NCI-H2227 (cell line): ENCODE data around the gene COBL.
A peak's percentile ranks its signal among the peaks of the same experiment; 100 is the strongest.

Experiments
- DNase-seq: peaks from one replicate; lab custom pipeline; 2025; ENCODE audit not compliant: unreplicated experiment; lab: John Stamatoyannopoulos, UW

Gene COBL

DNA sequence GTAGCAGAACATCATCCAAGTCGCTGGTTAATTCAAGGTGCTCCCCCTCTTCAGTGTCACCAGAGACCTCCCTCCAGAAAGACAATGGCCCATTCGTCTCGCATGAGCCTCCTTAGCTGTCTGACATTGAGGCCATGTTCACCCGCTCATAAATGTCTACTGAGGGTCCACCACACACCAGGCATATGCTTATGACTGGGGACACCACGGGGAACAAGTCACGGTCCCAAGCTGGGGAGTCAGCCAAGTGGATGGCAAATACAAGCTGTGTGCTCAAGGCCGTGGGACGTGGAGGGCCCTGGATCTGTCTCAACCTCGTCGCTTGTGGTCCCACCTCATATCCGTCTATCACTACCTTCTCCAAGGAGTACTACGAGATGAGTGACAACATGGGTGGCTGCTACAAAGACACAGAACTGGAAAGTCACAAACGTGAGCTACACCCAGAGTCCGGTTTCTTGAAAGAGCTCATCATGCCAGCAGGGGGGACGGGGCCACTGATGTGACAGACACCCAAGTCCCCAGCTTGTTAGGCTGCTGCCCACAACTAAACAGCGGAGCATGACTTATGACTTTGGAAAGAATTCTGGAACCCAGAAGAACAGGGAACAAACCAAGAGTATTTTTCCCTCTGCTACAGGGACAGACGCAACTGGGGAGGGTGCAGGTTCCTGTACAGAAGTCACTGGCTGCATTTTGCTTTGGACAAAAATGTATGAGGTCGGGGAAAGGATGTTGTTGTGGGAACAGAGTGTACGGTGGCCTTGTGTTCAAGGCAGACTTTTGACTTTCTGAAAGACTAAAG, 189.6 kb downstream of the COBL start:
- DNase-seq: no peak

DNA sequence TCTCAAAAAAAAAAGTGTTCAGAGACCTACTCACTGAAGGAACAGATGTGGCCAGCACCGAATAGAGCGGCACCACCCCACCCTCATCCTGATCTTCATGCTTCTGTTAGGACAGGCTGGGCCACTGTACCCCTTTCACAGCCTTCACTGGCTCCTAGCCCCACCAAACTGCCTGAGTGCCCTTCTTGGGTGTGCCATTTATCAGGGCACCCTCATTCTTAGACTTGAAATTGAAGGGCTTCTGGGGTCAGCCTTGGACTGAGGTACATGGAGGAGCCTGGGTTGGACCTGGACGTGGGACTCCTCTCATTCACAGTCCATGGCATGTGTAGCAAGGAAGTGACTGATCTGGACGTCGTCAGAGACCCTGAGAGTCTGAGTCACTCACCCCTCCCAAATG, 190.3 kb downstream of the COBL start:
- DNase-seq: no peak

DNA sequence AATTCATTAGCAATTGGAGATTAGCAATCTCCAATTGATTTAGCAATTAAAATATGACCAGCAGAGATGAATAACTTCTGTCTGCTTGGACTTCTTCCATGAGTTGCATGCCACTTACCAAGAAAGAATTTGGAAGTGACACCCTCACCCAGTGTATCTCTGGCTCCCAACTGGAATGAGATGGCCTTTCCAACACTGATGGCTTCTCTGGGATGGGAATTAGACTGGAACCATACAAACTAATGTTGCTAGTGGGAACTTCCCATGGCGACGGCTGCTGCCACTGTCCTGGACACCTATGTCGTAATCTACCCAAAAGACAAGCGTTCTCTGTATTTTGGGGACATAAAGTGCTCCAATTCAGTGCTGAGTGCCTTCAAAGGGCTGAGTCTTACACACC, 192.3 kb downstream of the COBL start:
- no peak for DNase-seq

DNA sequence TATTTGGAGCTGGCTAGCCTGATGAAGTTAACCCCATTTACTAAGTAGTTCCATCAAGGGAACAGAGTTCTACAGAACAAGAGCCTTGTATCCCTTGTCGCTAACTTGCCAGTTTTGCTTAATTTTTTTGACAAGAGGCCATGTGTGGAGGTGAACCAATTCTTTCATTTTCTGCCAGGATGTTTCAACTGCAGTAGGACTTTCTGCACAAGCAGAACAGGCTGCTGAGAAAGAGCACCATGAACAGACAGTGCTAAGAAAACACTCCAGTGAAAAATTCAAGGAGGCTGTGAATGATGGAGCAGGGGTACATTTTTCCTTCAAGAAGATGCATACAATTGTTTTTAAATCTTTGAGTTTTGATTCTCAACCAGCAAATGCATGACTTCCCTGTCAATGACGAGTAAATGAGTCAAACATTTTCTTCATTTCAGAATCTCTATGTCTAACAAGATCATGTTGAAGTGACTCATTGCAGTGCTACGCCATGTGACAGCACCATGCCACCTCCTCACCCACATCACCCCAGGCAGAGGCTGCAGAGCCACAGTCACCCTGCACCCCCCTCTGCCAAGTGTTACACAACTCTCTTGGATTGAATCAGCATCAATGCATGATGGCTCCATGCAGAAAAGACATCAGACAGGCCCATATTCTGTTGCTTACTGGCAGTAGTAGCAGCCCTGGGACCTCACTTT, 193.1 kb downstream of the COBL start:
- DNase-seq: no peak

DNA sequence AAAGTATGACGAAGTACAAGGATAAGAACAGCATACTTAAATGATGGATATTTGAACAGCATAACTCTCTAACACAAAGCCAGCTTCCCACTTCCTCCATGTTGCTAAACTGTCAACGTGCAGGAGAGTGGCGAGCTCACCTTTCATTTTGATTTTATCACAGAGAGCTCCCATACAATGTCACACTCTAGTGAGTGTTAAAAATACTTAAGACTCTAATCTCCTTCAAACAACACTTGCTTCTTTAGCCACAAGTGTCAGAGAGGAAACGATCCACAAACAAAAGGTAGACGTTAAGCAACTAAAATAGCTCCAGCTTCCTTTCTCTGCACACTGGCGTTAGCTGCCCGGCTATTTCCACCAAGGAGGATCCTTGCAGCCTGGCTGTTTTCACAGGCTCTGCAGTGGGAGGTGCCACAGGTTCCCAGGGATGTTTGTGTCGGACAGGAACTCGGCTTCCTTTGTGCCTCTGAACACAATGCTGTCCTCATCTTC, 194.6 kb downstream of the COBL start:
- peak; percentile 33 for DNase-seq

DNA sequence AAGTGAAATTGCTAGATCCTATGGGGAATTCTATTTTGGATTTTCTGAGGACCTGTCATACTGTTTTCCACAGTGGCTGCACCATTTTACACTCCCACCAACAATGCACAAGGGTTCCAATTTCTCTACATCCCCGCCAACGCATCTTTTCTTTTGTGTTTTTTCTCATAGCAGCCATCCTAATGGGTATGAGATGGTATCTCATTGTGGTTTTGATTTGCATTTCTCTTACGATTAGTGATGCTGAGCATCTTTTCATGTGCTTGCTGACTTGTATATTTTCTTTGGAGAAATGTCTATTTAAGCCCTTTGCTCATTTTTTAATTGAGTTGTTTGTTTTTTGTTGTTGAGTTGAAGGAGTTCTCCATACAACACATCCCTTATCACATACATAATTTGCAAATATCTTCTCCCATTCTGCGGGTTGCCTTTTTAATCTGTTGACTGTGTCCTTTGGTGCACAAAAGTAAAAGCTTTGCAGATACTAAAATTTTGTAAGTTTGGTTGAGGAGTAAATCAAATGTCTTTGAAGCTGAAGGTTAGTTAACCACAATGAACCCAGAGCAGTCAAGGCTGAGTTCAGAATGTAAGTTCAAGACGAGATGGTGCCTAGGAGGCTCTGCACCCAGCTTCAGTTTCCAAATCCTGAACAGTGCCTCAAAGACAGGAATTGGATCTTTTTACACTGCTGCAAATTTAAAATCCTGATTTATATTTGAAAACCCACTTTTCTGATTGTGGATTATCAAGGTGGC, 195.4 kb downstream of the COBL start:
- no peak for DNase-seq

DNA sequence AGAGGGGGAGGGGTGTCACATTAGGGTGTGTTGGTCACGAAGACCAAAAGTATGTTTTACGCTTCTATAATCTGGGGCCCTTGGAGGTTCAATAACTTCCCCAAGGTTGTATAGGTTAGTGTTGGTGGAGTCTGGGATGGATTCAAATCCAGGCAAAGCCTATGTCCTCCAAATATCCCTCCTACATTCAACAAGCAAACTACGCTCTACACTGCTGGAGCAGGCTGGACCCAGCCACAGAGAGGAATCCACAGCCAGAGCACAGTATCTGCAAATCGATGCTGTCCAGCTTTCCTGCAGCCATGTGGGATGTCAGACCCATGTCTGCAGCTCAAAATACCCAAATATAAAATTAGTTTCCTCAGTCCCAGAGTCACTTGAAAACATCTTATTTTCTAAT, 198.0 kb downstream of the COBL start:
- DNase-seq: no peak

DNA sequence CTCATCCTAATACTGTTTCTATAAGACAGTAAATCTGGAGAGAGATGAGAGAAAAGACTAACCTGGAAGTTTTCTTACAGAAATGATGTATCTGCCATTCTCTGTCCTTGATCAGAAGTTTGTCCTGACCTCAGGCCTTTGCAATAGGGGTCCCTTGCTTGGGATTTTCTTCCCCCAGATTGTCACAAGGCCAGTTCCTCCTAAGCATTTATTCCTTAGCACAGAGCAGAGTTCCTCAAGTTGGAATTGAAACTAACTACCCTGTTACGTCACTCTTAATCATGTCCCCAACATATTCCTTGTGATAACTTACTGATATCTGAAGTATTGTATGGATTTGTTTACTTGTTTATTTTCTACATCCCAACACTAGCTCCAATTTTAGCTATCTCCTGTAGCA, 202.1 kb downstream of the COBL start:
- no peak for DNase-seq

DNA sequence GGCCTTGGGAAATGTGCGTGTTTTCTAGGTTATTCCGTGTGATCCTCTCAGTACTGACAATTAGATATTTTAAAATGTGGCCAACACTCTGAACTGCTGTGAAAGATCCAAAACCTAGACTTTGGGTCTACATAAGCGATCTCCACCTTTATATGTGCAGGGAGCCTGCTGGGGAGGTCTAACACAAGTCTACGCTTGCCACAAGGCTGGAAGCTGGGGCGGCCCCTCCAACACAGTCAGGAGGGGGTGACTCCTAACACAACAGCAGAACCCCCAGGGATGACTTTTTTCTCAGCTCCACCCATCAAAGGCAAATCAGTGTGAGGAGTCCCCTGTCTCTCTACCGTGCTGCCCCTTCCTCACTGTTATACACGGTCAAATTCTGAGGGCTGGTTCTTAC, 202.6 kb downstream of the COBL start:
- no peak for DNase-seq

DNA sequence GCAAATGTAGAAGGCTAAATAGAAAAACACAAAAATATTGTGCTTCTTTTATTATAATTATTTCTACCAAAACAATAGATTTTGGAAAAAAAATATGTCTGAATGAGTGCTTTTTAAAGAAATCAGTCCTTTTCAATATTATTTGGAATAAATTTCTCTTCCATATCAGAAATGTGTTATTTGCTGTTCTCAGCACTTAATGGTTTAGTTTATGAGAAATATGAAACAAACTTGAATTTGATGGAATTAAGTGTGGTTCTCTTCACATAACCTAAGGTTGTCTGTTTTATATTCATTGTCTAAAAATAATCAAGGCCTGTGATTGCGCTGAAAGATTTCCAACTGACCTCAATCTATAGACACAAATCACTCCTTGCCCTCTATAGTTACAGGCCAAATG, 203.0 kb downstream of the COBL start:
- no peak for DNase-seq

DNA sequence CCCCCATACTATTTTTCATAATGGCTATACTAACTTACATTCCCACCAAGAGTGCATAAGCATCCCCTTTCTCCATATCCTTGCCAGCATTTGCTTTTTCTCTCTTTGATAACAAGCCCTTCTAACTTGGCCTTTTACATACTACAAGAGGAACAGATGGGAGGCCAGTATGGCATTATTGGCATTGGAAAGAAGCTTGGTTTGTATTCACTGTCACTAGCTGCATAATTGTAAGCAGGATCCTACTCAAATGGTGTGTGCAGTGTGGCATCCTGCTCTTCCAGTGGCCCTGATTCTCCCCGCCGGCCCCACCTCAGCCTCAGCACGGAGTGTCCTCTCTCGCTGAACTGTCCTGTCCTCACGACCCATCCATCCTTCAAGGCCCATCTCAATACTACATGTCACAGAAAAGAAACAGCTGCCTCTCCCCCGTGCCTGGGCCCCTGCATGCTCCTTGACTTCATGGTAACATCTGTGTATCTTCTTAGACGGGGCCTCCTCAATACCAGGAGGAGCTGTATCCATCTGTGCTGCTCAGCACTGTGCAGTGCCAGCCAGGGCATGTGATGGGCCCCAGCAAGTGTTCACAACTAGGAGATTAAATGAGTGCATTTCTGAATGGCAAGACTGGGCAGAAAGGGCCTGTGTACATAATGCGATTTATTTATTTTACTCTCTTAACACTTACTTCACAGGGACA, 205.2 kb downstream of the COBL start:
- no peak for DNase-seq

DNA sequence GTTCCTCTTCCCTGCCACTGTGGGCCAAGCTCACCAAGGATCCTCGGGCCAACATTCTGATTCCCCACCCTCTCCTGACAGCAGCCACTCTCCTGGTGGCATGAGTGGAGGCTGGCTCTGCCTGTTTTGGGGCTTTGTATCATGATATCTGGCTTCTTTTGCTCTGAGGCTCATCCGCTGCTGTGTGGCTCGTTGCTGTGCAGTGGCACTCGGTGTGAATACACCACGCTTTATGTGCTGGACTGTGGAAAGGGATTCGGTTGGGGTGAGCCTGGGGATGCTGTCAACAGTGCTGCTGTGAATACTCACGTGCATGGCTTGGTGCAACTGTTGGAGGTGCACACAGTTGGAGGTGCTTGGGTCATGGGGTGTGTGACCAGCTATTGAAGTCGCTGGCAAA, 208.5 kb downstream of the COBL start:
- no peak for DNase-seq

DNA sequence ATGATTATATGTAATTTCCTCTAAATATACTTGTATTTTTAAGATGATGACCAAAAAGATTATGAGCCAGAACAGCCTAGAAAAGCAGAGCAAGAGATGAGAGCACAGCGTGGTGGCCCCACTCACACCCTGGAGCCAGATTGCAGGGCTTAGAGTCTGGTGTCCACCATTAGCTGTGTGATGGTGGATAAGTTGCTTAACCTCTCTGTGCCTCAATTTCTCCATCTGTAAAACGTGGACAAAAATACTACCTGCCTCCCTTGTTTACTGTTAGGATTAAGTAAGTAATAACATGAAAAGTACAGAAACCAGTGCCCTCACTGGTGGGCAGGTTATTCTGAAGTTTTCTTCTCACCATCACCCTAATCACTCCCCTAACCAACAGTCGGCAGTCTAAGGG, 212.3 kb downstream of the COBL start:
- no peak for DNase-seq

DNA sequence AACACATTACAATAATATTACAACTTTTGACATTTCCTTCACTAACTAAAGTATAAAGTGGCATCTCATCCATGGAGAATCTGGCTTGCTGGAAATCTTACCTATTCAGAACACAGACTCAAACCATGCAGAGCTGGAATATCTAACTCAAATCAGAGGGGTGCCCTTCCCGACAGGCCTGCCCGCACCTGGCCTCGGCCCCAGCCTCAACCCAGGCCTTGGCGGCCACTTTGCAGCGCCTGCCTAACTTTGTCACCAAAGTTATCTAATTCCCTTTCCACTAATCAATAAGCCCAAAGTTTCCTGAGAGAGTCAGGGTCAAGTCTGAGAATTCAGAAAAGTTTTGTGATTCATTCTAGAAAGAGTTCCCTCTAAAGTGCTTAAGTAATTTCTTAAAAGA, 212.9 kb downstream of the COBL start:
- DNase-seq: no peak

DNA sequence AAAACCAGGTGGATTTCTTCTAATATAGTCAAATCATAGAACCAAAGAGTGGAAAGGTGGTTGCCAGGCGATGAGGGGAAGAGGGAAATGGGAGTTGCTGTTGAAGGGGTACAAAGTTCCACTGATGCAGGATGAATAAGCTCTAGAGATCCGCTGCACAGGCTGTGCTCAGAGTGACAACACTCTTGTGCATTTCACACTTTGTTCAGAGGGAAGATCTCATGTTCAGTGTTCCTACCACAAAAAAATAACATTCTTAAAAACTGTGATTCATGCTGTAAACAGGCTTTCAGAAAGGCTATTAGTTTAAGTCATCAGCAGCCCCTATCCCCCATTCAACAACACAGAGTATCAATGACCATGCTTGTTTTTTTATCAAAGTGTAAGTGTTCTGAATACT, 213.8 kb downstream of the COBL start:
- DNase-seq: no peak

DNA sequence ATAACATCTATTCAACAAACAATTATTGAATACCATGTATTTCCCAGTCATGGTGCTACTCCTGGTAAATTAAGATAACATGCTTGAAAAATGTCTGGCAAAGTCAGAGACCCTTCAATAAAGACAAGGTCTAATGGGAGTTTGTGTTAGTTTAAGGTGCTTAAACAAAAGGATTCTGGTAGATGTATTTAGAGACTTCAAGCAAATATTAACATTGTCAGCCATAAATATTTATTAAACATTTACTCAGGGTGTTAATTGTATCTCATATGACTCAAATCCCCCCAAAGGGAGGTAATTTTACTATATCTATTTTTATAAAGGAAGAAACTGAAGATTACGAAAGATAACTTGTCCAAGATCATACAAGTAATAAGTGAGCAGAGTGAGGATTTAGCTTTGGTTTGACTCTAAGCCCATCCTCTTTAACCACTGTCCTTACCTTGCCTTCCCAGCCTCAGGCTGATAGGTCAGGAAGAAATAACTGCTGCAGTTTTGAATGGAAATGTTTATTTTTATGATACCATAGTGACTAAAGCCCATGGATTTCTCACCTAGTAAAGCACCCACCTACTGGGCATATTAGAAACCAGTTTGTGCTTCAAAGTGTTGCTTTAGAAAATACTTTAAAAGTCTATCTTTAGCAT, 215.4 kb downstream of the COBL start:
- DNase-seq: no peak

DNA sequence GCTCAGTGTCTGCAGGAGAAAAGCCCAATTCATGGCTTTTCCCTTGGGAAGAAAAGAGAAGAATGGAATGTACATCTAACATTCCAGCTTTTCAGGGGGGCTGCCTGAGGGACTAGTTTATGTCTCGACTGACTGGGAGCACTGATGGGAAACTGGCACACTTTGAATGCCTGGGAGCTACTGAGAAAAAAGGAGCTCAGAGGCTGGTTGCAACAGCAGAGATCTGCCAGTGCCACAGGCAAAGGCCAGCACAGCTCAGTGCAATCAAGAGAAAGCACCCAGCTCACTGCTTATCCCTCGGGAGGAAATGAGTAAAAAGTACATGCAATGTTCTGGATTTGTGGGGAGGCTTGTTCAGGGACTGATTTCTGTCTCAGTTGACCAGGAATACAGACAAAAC, 226.2 kb downstream of the COBL start:
- DNase-seq: no peak

DNA sequence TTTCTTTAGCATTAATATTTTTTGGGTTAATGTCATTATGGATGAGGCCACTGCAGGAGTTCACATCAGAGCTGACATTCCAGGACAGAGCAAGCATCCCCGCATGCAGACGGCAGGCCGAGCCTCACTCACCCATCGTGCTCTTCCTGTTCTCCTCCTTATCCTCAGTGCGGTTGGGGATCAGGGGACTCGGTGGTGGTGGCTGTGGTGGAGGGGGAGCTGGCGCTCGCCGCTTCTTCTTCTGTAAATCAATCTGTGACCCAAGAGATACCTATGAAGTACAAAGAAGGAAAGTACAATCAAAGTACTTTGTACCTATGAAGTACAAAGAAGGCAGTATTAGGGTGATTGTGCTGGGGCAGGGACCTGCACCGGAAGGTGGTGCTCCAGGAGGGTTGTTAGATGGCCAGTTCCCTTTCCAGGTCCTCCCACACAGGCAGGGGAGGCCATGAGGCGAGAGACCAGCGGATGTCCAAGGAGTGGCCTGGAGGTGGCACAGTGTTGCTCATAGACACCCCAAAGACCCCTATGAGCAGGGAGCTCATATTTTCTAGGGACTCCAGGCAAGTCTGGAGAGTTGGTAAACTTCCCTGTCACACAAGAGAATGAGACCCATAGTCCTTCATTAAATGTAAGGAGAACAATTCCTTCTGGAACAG, 231.4 kb downstream of the COBL start:
- no peak for DNase-seq

DNA sequence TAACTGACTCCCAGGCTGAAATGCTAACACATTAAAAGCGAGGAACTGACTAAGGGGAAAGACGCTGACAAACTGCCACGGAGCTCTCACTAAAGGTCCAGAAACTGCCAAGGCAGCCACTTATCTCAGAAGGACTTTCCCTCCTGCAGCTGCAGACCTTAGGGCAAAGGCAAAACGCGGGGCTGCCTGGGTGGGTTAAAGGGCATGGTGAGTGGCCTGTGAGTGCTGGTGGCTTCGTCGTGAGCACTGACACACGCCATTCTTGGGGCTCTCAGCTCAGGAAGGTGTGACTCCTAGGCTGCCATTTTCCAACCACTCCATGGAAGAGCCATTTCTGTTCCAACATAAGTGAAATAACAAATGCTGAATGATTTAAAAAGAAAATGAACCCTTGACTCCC, 232.5 kb downstream of the COBL start:
- DNase-seq: no peak

DNA sequence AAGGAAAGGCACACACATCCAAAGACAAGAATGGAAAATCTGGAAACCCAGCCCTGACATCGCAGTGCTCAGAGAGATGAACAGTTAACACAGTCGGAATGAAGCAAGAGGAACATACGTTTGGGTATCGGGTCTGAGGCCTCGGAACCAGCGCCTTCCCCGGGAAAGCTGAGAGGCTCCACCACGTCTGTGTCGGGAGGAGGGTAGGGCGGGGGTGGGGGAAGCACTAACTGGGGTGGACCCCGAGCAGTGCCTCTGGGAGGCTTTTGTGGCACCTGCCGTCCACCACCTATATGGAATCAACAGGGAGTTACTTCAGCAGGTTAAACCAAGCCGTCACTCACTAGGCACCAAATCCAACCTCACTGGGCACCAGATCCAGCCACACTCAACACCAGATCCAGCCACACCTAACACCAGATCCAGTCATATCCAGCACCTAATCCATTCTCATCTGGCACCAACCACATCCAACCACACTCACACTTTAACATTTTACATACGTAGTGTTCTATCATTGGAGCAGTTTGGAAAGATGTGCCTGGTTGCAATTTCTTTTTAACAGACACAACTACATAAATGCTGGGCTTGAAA, 233.6 kb downstream of the COBL start:
- DNase-seq: no peak
